Heart right ventricle (tissue), 16 donors: ENCODE measurements around the gene ADH4. TPM values are rescaled to one million over a fixed set of nuclear protein-coding genes. Genes with fewer than 3 reads are reported as not detected.

Experiments
- ATAC-seq, 8 donors: fragments of 200-7000 bp; cut with Tn5 transposase; one replicate each; pipeline ENCODE4 v1.9.1; 2020; ENCODE audit warnings: mild to moderate bottlenecking in 8 of 8, moderate library complexity in 8 of 8, moderate number of reproducible peaks in 1 of 8
- DNase-seq, 2 donors: peaks; one replicate each; pipeline ENCODE4 v3.0.0-alpha.2; 2020
- H3K27ac ChIP-seq, 10 donors: fragments of 200-600 bp; sonication (generic) in 2 of 10; one replicate each; pipeline versions ENCODE4 v1.5.0 to v1.8.0; 2020 to 2022; ENCODE audit warnings: mild to moderate bottlenecking in 3 of 10
- H3K27me3 ChIP-seq, 7 donors: fragments of 200-600 bp; one replicate each; pipeline ENCODE4 v1.8.0; 2021 to 2022; ENCODE audit warnings: mild to moderate bottlenecking in 2 of 7
- H3K36me3 ChIP-seq, 9 donors: fragments of 200-600 bp; sonication (generic) in 1 of 9; one replicate each; pipeline versions ENCODE4 v1.5.0 to v1.8.0; 2020 to 2022; ENCODE audit warnings: mild to moderate bottlenecking in 2 of 9
- H3K4me1 ChIP-seq, 9 donors: fragments of 200-600 bp; sonication (generic) in 1 of 9; one replicate each; pipeline versions ENCODE4 v1.5.0 to v1.8.0; 2020 to 2022; ENCODE audit warnings: mild to moderate bottlenecking in 4 of 9
- H3K4me3 ChIP-seq, 10 donors: fragments of 200-600 bp; sonication (generic) in 2 of 10; one replicate each; pipeline versions ENCODE4 v1.5.0 to v1.8.0; 2020 to 2022; ENCODE audit warnings: mild to moderate bottlenecking in 7 of 10, moderate library complexity in 2 of 10
- H3K9me3 ChIP-seq, 11 donors: fragments of 200-600 bp in 10 of 11; sonication (generic) in 2 of 11; one replicate each; pipeline versions ENCODE4 v1.5.0 to v1.8.0; 2013 to 2022; ENCODE audit warnings: mild to moderate bottlenecking in 2 of 11, control low read depth in 1 of 11, moderate library complexity in 1 of 11
- WGBS, 2 donors: extraction: QIAGEN DNeasy Blood & Tissue Kit; methylation state at CpG; one replicate each; pipeline ENCODE4 v1.1.7; 2013; ENCODE audit warnings: inconsistent platforms in 1 of 2; 5-methylcytosine and 5-hydroxymethylcytosine counted together
- intact Hi-C, 10 donors: fragments of 100-400 bp; cut with DNase I; formaldehyde crosslinking; loops; one replicate each; pipeline versions ENCODE4 v1.11.1 to v1.14.2; 2022
- polyA plus RNA-seq, 2 donors: library from polyadenylated mRNA; stranded (reverse); fragments of 200-250 nt; gene quantifications; one replicate each; pipeline ENCODE4 v1.2.3, GENCODE V29; 2013
- total RNA-seq, 10 donors: library from RNA; stranded (reverse); fragmentation: NEBNext Ultra II Directional in 3 of 10; extraction: Animal tissue kit (Norgen Biotek cat#: 25700) in 3 of 10; gene quantifications; one replicate each; pipeline versions ENCODE4 v1.2.1 to v1.2.4, GENCODE V29; 2021 to 2023
- TF ChIP-seq, protein P1 (sequence below), 9 donors: fragments of 200-600 bp; sonication (generic) in 2 of 9; IDR thresholded peaks; one replicate each; pipeline versions ENCODE4 v1.5.0 to v1.8.0; 2021 to 2022; ENCODE audit warnings: antibody characterized with exemption in 9 of 9, mild to moderate bottlenecking in 5 of 9, moderate library complexity in 1 of 9
- donor health status: Arrhythmogenic right ventricular cardiomyopathy.
- donor health status: ischemic (EF 13 %, LVEDD 7.1; RV severe dilation, severe dysfunction).
- donor health status: healthy with polysubstance abuse.
- donor health status: DM: no; HTN: yes; CAD: no.
- donor health status: DM: no; HTN: no; CAD: no.
- donor health status: ischemic (EF 25% LVEDD 6.9; RV normal size, moderate dysfunction).
- donor health status: ischemic (EF 25% LVEDD 5.7; RV mildly dilated, moderate dysfunction).
- donor health status: healthy.
- donor health status: DM: yes; HTN: yes; CAD: no.
- donor health status: Ischemic cardiomyopathy.
- donor health status: ischemic (EF 35%, LVEDD 5.7; RV mildly dilated, moderate dysfunction).
- donor health status: nonischemic (EF 11% LVEDD 7.7; RV severe dilation, severe dysfunction).
- donor health status: DM: yes; HTN: yes; CAD: no.
- donor health status: PGD.
- donor health status: ischemic (EF 29% LVEDD 5.4; RV normal size, mild dysfunction).
- donor health status: nonischemic (EF 23%, LVEDD 6.1; RV moderate dilation, normal function).

The ADH4 gene
- total and polyA plus RNA-seq, 12 donors: 0.04 TPM; not detected in 11

DNA sequence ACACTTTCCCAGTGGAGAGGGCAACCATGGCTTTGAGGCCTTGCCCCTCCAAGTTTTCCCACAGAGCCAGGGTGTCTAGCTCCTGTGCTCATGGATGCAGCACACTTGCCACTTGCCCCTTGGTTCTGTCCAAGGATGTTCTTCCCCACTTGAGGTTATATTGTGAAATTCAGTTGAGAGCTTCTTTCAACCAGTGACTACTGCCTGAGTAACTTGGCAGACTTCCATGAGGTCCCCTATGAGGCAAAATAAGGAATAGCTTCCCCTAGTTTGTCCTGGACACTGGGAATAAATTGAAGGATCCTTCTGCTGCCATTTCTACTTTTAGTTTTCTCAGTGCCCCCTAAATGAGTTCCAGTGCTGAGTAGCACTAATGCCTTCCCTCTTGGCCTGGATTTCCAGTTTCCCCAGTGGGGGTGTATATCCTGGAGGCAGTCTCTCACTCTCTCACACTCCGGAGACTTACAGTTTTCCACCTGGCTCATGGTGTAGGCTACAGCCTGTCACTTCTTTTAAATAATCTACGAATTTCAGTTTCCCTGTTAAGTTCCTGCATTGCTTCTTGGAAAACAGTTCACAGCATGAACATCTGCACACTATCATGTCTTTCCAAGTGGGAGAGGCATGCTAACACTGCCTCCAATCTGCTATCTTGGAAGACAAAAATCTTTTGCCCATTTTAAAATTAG lies 36.4 kb upstream of the ADH4 start:
- WGBS, 2 donors: 52 to 68% methylated on average over 2 of the region's 2 CpGs
- peak in 3 of 8 donors; percentile 34 to 85 (median 45) for ATAC-seq
- H3K4me3 ChIP-seq: no peak overlapping the region
- no peaks in the 10 kb centered on the region for H3K4me1 ChIP-seq
- no peak overlapping the region for H3K27ac ChIP-seq
- H3K36me3 ChIP-seq: no peaks in the 10 kb centered on the region
- intact Hi-C loops: no loop called here
- H3K9me3 ChIP-seq: peaks cover 0 to 37% (median 13%) of the 10 kb centered on the region in 11 donors
- DNase-seq: no peak
- H3K27me3 ChIP-seq: no peaks in the 10 kb centered on the region
- TF ChIP-seq, protein P1, sequence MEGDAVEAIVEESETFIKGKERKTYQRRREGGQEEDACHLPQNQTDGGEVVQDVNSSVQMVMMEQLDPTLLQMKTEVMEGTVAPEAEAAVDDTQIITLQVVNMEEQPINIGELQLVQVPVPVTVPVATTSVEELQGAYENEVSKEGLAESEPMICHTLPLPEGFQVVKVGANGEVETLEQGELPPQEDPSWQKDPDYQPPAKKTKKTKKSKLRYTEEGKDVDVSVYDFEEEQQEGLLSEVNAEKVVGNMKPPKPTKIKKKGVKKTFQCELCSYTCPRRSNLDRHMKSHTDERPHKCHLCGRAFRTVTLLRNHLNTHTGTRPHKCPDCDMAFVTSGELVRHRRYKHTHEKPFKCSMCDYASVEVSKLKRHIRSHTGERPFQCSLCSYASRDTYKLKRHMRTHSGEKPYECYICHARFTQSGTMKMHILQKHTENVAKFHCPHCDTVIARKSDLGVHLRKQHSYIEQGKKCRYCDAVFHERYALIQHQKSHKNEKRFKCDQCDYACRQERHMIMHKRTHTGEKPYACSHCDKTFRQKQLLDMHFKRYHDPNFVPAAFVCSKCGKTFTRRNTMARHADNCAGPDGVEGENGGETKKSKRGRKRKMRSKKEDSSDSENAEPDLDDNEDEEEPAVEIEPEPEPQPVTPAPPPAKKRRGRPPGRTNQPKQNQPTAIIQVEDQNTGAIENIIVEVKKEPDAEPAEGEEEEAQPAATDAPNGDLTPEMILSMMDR (IDR thresholded peaks at IDR 0.05): no peak

DNA sequence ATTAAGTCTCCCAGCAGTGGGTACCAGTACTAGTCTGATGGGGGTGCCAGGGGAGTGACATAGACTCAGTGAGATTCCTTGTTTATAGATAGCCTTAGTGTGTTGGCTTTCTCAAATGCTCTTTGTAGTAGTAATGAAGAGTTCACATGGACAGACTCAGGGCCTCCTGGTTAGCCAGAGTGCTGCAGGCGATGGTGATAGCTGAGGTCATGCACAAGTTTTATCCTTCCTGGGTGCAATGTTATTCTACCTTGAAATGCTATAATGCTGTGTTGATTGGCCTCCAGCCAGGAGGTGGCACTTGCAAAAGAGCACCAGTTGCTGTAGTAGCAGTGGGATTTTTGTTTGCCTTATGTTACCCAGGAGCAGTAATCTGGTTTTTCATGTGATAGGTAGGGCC lies 35.5 kb upstream of the ADH4 start:
- 84 to 96% methylated on average over 1 of the region's 1 CpG for WGBS, 2 donors
- TF ChIP-seq, protein P1 (IDR thresholded peaks at IDR 0.05): no peak
- intact Hi-C loops: no loop called here
- Histone ChIP-seq H3K27me3 (no peaks in the 10 kb centered on the region), H3K36me3 (no peaks in the 10 kb centered on the region), H3K4me1 (no peaks in the 10 kb centered on the region), H3K9me3 (peaks cover 0 to 31% (median 13%) of the 10 kb centered on the region in 11 donors), H3K4me3 (no peak overlapping the region), H3K27ac (no peak overlapping the region)
- DNase-seq (no peak), ATAC-seq (no peak)

DNA sequence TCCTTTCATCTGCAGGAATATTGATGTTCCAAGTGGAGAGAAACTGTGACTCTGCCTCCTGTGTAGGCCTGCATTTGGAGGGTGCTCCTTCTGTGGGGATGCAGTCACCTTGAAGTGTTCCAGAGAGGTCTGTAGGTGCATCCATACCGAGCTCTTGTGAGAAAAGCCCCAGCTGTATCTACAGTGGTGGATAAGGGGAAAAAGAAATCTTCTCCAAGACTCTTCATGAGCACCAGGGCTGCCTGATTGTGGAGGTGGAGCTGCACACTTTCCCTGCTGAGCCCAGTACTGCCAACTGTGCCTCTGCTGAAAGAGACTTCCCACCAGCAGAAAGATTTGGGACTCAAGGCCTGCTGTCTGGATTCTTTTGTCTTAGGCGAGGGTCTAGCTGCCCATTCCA lies 35.1 kb upstream of the ADH4 start:
- DNase-seq (no peak), ATAC-seq (no peak)
- H3K4me3 ChIP-seq: no peak overlapping the region
- H3K36me3 ChIP-seq: no peaks in the 10 kb centered on the region
- TF ChIP-seq, protein P1 (IDR thresholded peaks at IDR 0.05): no peak
- H3K9me3 ChIP-seq: peaks cover 0 to 31% (median 13%) of the 10 kb centered on the region in 11 donors
- no peaks in the 10 kb centered on the region for H3K4me1 ChIP-seq
- H3K27ac ChIP-seq: no peak overlapping the region
- WGBS, 2 donors: 78 to 80% methylated on average over 2 of the region's 2 CpGs
- intact Hi-C loops: no loop called here
- H3K27me3 ChIP-seq: no peaks in the 10 kb centered on the region

DNA sequence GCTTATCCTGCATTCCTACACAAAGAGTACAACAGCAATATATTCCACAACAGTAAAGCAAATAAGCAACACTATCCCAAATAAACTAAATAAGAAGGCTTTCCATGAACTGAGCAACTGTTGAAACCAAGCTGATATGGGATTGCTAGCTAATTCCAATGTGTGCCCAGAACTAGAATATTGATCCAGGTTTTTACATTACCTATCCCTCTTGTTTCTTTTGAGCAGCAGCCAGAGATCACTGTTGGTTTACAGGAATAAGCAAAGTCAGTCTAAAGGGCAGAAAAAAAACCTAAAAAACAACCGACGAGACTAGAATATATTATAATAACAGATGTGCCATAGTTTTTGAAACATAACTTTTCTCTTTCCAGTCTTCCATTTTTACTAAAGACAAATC lies 22.4 kb upstream of the ADH4 start:
- no peak overlapping the region for H3K27ac ChIP-seq
- H3K9me3 ChIP-seq: peaks cover 0 to 14% (median 0%) of the 10 kb centered on the region in 11 donors
- no peak for ATAC-seq
- H3K4me3 ChIP-seq: no peak overlapping the region
- no peaks in the 10 kb centered on the region for H3K36me3 ChIP-seq
- TF ChIP-seq, protein P1 (IDR thresholded peaks at IDR 0.05): no peak
- 65 to 67% methylated on average over 2 of the region's 2 CpGs for WGBS, 2 donors
- intact Hi-C loops: no loop called here
- H3K27me3 ChIP-seq: no peaks in the 10 kb centered on the region
- no peak for DNase-seq
- H3K4me1 ChIP-seq: no peaks in the 10 kb centered on the region
